ENCODE measurements around the gene SLC39A11.

- TF ChIP-seq EZH2 (IDR thresholded peaks at IDR 0.05; ENCODE audit: insufficient read depth, poor library complexity, severe bottlenecking) (no peak), EZH2phosphoT487 (IDR thresholded peaks at IDR 0.05; ENCODE audit: insufficient read depth, low read depth) (no peak)
Observed at GRCh38 chr17:73065376-73065775, 27.1 kb downstream of the SLC39A11 start.

All from GM23248 (cell line).